Activated naive CD8-positive, alpha-beta T cell (primary cell): ENCODE data around the gene C19orf47.

Source experiments
- H3K27ac Mint-ChIP-seq: one replicate; pipeline ENCODE4 v1.8.0; 2021; ENCODE audit warnings: mixed read lengths
- H3K27me3 Mint-ChIP-seq: one replicate; pipeline ENCODE4 v1.8.0; 2021; ENCODE audit warnings: mixed read lengths
- H3K36me3 Mint-ChIP-seq: one replicate; pipeline ENCODE4 v1.8.0; 2021; ENCODE audit warnings: mixed read lengths
- H3K4me1 Mint-ChIP-seq: one replicate; pipeline ENCODE4 v1.8.0; 2021; ENCODE audit warnings: low read depth, mixed read lengths
- H3K4me3 Mint-ChIP-seq: one replicate; pipeline ENCODE4 v1.8.0; 2021; ENCODE audit warnings: mild to moderate bottlenecking, mixed read lengths
- H3K9me3 Mint-ChIP-seq: one replicate; pipeline ENCODE4 v1.8.0; 2021; ENCODE audit warnings: low read depth, mixed read lengths

C19orf47 gene

DNA sequence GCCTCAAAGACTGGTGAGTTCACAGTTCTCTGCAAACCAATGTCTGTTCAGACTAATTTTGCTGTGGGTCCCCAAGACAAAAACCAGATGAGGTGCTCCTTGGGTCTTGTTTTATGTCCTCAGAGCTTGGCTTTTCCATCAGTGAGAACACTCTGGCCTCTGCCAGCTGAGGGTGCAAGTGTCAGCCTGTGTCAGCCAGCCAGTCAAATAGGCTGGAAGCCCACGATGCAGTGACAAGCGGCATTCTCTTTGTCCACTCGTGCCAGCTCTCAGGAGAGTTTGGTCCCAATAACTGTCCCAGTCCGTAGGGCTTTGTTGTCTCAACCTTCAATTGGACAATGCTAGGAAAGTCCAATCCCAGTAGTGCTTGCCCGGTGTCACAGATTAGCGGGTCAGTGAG lies 53.6 kb downstream of the C19orf47 start:
- H3K27me3 Mint-ChIP-seq = no peaks in the 10 kb centered on the region
- H3K4me3 Mint-ChIP-seq = no peak overlapping the region
- H3K4me1 Mint-ChIP-seq = no peaks in the 10 kb centered on the region
- H3K27ac Mint-ChIP-seq = no peak overlapping the region
- no peaks in the 10 kb centered on the region for H3K9me3 Mint-ChIP-seq
- H3K36me3 Mint-ChIP-seq = peaks cover 3% of the 10 kb centered on the region

DNA sequence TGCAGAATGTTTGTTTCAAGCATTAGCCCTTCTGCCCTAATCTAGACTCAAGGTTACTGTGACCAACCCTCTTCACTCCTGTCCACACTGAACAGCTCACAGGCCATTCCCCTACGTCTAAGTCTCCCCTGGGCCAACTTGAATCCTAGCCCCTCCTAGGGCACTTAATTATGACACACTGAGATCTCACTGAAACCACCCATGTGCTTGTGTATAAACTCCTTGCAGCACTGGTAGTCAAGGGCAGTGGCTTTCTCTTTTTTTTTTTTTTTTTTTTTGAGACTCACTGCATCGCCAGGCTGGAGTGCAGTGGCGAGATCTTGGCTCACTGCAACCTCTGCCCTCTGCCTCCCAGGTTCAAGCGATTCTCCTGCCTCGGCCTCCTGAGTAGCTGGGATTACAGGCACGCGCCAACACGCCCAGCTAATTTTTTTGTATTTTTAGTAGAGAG lies 61.2 kb downstream of the C19orf47 start:
- H3K36me3 Mint-ChIP-seq = peaks cover 3% of the 10 kb centered on the region
- H3K9me3 Mint-ChIP-seq = no peaks in the 10 kb centered on the region
- peak overlapping the region; percentile 71 for H3K4me3 Mint-ChIP-seq
- peak overlapping the region; percentile 99 for H3K27ac Mint-ChIP-seq
- no peaks in the 10 kb centered on the region for H3K27me3 Mint-ChIP-seq
- H3K4me1 Mint-ChIP-seq = peaks cover 33% of the 10 kb centered on the region

DNA sequence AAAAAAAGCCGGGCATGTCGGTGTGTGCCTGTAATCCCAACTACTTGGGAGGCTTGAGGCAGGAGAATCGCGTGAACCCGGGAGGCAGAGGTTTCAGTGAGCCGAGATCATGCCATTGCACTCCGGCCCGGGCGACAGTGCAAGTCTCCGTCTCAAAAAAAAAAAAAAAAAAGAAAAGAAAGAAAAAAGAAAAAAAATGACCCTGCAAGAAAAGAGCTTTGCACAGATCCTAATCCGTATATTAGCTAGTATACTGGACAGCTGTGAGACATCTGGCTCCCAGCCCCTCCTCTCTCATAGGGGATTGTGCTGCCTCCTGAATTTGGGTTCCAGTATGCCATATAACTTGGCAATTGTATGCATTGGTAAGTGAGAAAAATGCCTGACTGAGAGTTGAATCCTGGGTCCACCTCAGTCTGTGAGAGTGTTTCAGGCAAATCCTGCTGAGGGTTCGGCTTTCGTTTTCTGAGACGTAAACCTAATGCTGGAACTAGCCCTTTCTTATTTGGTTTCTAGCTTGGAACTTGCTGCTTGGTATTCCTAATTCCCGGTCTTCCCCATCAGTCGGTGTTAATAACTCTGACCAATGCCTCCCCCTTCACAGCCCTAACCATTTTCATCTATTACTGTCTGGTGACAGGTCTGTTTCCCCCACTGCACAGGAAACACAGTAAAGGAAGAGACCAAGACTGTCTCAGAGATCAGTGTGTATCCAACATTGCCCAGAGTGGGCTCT lies 61.8 kb downstream of the C19orf47 start:
- Mint-ChIP-seq H3K36me3 (no peaks in the 10 kb centered on the region), H3K27me3 (no peaks in the 10 kb centered on the region), H3K9me3 (no peaks in the 10 kb centered on the region), H3K27ac (peak overlapping the region; percentile 99), H3K4me3 (peak overlapping the region; percentile 89), H3K4me1 (peaks cover 39% of the 10 kb centered on the region)

DNA sequence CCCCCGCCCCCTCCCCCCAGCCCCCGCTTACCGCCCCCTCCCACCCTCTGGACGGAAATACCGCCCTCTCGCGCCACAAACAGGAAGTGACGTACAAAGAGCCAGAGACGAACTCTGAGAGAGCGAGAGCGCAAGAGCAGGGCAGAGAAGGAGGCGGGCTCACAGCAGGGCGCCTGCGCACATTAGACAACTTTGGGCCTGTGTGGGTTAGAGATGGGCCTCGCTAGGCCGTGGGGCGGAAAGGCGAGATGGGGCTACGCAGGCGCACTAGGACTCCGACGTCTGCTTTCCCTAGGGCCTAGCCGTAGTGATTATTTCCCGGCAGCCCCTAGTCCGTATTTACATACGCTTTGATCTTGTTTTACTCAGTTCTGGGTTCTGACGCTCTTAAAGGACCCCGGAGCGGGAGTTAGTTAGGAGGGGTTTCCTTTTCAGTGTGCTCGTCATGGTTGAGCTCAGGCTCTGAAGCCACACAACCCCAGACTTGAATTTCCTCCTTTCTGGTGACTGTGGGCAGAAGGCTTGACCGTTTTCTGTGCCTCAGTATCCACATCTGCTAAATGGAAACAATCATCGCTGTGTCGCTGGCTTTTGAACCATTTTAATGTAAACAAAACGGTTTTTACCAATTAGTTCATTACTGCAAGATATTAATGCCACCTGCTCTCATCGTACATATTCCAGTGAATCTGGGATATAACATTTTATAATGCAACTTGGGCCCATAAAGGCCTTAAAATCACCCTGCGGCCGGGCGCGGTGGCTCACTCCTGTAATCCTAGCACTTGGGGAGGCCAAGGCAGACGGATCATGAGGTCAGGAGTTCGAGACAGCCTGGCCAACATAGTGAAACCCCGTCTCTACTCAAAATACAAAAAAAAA lies 62.6 kb downstream of the C19orf47 start:
- Mint-ChIP-seq H3K9me3 (no peaks in the 10 kb centered on the region), H3K36me3 (no peaks in the 10 kb centered on the region), H3K27ac (peak overlapping the region; percentile 99), H3K4me3 (peak overlapping the region; percentile 89), H3K27me3 (no peaks in the 10 kb centered on the region), H3K4me1 (peaks cover 45% of the 10 kb centered on the region)

DNA sequence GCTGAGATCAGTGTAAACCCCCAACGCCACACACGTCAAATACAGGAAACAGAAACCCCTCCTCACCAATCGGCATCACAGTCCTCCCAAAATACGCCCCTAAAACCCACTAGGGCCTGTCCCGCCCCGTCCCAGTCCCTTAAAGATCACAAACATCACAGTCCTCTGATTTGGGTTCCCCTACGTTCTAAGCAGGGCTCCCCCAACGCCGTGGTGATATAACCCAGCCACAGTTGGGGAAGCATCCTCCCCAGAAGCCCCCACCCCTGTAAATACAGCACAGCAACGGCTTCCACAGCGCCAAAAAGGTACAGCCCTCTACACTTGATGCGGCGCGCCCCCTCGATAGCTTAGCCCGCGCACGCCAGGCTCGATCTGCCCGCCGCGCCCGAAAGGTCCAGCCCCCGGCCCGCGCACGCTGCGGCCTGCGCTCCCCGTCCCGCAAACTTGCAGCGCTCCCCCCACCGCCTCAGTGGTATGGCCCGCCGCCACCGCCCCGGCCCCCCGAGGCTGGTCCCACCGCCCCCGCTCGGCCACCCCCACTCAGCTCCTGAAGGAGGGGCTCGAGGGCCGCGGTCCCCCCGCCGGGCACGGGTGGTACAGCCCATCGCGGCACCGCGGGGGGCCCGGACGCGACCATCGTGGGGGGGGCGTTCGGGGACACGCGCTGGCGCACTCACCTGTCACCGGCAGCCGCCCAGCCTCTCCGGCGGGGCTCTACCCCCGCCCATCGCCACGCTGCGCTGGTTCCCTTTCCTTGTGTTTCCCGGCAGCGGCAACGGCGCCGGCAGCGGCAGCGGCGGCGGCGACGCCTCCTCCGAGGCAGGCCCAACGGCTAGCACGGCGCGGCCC lies 63.5 kb downstream of the C19orf47 start, which contains the start of gene AKT2:
Gene AKT2 (minus strand): TSS at position 845 of the 852 bp plus-strand sequence. CDS start 20,078 bp downstream, outside the sequence.
- Mint-ChIP-seq H3K4me3 (peak within 1 kb of the TSS; percentile 94), H3K9me3 (no peaks in the 10 kb centered on the region), H3K27ac (peak within 1 kb of the TSS; percentile 99), H3K36me3 (no peaks in the 10 kb centered on the region), H3K4me1 (peaks cover 54% of the 10 kb centered on the region), H3K27me3 (no peaks in the 10 kb centered on the region)

DNA sequence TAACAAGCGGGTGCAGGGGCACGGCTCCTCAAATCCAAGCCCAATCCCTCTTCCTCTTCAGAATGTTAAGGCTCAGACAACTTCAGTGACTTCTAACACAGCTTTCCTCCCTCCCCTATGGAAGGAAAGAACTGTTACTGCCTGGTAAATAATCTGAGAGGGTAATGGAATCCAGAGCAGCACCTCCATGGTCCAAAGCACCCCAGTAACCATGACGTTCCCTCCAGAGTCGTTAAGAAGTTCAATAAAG lies 64.0 kb downstream of the C19orf47 start:
- Mint-ChIP-seq H3K27ac (peak overlapping the region; percentile 99), H3K36me3 (no peaks in the 10 kb centered on the region), H3K9me3 (no peaks in the 10 kb centered on the region), H3K4me3 (peak overlapping the region; percentile 94), H3K4me1 (peaks cover 57% of the 10 kb centered on the region), H3K27me3 (no peaks in the 10 kb centered on the region)

DNA sequence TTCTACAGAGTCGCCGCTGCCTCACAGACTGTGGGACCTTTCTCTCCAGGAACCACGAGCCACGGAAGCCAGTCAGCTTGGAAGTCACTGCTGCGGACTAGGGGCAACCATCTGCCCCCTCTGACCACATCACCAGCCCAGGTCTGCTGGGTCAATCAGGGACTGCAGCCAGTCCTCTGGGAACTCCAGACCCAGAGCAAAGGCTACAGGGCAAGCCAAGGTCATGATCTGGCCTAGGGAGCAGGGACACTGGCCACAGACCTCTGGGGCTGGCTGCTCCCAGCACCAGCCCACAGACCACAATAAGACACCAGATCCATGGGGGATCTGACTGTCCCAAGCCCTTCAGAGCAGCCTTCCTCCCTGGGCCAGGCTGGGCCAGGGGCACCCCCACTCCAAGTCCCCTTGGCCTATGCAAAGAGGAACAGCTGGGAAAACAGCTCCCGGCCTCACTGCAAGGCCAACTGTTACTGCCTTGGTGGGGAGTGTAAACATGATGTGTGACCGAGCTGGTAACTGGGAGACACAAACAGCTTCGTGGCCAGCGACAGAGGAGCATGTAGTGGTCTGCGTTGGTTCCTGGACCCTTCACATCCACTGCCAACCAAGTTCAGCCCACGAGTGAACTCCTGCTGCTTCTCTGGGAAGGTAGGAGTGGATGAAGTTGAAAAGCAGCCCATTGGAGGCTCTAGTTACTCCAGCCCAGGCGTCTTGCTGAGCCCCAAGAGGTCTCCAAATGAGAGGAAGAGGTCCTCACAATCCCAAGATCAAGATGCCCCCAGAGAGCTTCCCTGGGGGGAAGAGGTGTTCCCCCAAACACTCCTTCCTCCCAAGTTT lies 64.6 kb downstream of the C19orf47 start:
- no peaks in the 10 kb centered on the region for H3K9me3 Mint-ChIP-seq
- H3K4me3 Mint-ChIP-seq = peak overlapping the region; percentile 94
- H3K27me3 Mint-ChIP-seq = no peaks in the 10 kb centered on the region
- H3K4me1 Mint-ChIP-seq = peaks cover 58% of the 10 kb centered on the region
- peak overlapping the region; percentile 99 for H3K27ac Mint-ChIP-seq
- H3K36me3 Mint-ChIP-seq = no peaks in the 10 kb centered on the region

DNA sequence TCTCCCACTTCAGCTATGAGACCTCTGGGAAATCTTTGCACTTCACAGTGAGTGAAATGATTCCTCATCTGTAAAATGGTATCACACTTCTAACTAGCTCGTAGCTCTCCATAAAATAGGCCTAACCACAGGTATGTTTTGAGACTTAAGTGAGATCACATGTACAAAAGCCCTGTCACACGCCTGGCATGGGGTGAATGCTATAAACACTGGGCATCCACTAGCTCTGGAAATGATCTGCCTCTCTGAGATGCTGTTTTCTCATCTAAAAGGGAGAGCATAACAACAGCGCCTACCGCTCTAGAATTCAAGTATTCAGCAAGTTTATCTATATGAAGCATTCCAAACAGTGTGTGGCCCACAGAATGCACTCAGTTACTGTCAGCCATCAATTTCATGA lies 65.3 kb downstream of the C19orf47 start:
- peak overlapping the region; percentile 94 for H3K4me3 Mint-ChIP-seq
- peaks cover 65% of the 10 kb centered on the region for H3K4me1 Mint-ChIP-seq
- no peaks in the 10 kb centered on the region for H3K9me3 Mint-ChIP-seq
- no peaks in the 10 kb centered on the region for H3K27me3 Mint-ChIP-seq
- H3K36me3 Mint-ChIP-seq = no peaks in the 10 kb centered on the region
- peak overlapping the region; percentile 82 for H3K27ac Mint-ChIP-seq

DNA sequence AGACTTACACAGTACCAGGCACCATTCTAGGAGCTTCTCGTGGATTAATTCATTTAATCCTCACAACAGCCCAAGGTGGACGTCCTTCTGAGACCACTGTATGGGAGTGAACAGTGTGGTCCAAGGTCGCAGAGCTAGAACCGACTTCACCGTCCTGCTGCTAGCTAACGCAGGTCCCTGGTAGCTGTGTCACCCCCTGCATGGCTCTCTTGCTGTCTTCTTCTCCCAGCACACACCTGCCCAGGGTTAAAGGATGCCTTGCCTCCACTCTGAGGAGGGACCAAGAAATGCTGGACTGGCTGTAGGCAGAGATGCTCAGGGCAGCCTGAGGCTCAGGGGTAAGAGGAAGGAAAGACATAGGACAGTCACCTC lies 66.0 kb downstream of the C19orf47 start:
- Mint-ChIP-seq H3K4me3 (no peak overlapping the region), H3K36me3 (no peaks in the 10 kb centered on the region), H3K27ac (peak overlapping the region; percentile 66), H3K9me3 (no peaks in the 10 kb centered on the region), H3K4me1 (peaks cover 73% of the 10 kb centered on the region), H3K27me3 (no peaks in the 10 kb centered on the region)

DNA sequence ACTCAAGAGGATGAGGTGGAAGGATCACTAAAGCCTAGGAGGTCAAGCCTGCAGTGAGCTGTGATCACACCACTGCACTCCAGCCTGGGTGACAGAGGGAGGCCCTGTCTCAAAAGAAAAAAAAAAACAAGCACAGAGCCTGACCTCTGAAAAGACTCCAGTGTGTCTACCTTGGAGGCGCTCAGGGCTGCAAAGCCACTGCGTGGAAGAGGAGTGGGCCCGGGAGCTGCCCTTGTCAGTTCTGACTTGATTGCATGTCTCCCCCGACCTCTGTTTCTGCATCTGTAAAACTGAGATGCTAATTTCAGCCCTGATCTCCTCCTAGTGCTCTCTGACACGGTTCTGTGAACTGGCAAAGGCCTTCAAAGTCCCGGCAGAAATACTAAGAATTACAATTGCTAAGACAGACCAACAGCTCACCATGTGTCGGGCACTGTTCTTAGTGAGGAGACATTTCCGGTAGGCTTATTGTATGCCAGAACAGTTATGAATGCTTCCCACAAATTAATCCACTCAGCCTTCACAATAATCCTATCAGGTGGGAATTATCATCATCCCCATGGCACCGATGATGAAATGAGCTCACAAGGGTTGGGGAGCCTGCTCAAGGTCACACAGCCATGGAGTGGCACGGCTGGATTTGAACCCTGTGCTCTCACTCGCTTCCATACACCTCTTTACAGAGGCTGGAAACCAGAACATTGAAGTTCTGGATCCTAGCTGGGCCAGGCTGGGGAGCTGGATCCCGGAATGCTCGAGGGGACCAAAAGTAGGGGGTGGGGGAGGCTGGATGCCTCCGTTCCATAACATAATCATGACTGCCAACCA lies 66.6 kb downstream of the C19orf47 start:
- H3K27me3 Mint-ChIP-seq = no peaks in the 10 kb centered on the region
- no peak overlapping the region for H3K4me3 Mint-ChIP-seq
- H3K27ac Mint-ChIP-seq = peak overlapping the region; percentile 66
- peaks cover 72% of the 10 kb centered on the region for H3K4me1 Mint-ChIP-seq
- H3K9me3 Mint-ChIP-seq = no peaks in the 10 kb centered on the region
- no peaks in the 10 kb centered on the region for H3K36me3 Mint-ChIP-seq

DNA sequence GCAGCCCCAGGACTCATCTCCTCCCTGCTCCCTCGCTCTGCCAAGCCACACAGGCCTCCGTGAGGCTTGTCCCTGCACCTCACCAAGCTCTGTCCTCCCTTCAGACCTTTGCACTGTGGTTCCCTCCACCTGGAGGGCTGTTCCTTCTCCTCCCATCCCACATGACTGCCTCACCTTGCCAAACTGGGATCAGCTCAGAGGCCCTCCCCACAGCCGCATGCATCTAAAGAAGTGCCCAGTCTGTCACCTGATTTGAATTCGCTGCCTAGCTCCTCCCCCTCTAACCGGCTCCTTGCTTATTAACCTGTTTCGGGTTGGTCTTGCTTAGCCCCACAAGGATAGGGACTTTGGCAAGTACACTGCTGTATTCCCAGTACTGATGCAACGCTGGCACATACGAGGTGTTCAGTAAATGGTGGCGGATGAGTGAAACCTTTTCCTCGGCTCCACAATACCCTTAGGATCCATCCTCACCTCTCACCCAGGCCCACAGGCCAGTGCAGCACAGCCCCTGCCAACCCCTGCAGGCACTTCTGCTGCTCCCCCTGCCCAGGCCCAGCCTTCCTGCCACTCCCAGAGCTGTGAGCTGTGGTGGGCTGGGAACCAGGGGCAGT lies 67.5 kb downstream of the C19orf47 start:
- Mint-ChIP-seq H3K4me3 (peak overlapping the region; percentile 73), H3K27ac (peak overlapping the region; percentile 90), H3K4me1 (peaks cover 68% of the 10 kb centered on the region), H3K36me3 (no peaks in the 10 kb centered on the region), H3K9me3 (no peaks in the 10 kb centered on the region), H3K27me3 (no peaks in the 10 kb centered on the region)

DNA sequence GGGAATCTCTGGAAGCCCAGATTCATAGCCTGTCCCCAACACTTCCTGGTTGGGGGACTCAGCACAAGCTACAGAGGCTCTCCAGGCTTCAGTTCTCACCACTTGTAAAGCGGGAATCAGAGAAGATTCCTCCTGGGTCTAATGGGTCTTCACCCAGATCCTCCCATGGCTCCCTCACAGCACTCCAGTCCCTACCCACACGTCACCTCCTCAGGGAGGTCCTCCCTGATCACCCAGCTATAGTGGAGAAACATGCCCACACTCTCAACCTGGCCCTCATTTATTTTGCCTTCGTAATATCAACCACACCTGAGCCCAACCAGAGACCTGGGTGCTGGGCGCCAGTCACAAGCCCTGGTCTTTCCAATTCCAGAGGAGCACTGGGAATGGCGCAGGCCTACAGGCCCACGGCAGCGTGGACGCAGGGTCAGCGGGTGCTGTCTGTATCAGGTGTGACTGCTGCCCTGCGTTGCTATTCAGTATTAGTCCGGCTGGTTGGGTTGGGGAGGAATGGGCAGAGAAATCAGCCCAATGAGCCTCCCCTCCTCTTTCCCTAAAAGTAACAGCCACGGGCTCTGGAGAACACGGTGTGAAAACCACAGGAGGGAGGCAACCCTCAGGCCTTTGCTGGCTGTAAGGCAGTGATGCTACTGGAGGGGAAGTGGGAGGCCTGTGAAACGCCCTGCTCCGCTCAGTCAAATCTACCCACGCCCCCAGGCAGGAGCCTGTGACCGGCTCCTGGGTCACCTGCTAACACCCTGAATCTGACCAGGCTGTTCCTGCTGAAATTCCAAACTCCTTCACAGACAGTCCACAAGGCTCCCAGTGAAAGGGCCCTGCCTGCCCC lies 68.2 kb downstream of the C19orf47 start:
- Mint-ChIP-seq H3K27me3 (no peaks in the 10 kb centered on the region), H3K4me3 (peak overlapping the region; percentile 73), H3K27ac (peak overlapping the region; percentile 90), H3K4me1 (peaks cover 70% of the 10 kb centered on the region), H3K9me3 (no peaks in the 10 kb centered on the region), H3K36me3 (no peaks in the 10 kb centered on the region)
